ENCODE measurements around the gene HIKESHI. TPM values are rescaled to one million over a fixed set of nuclear protein-coding genes. Genes with fewer than 3 reads are reported as not detected.

The HIKESHI gene
- polyA plus RNA-seq, 3 donors = 21.5 to 71.2 (median 65.4) TPM

GRCh38 chr11:86372586-86372985 is 70.5 kb downstream of the HIKESHI start:
- no peaks in the 10 kb centered on the region for H3K79me2 ChIP-seq (ENCODE audit: insufficient read depth, low read length)
- Mint-ChIP-seq H3K9me3 (peaks cover 13 to 29% (median 23%) of the 10 kb centered on the region in 7 donors), H3K4me3 (no peak overlapping the region), H3K27me3 (ENCODE audit: low read depth in 3 of 3) (peaks cover 0 to 6% (median 3%) of the 10 kb centered on the region in 3 donors), H3K27ac (no peak overlapping the region), H3K4me1 (peaks cover 17% of the 10 kb centered on the region), H3K36me3 (no peaks in the 10 kb centered on the region)
- no peak for DNase-seq
- no peak for TF ChIP-seq CTCF (IDR thresholded peaks at IDR 0.05)
- no peaks in the 10 kb centered on the region for H4K20me1 ChIP-seq (ENCODE audit: insufficient read depth, low read length)
- no peak overlapping the region for H3K4me2 ChIP-seq (replicated peaks; ENCODE audit: extremely low read depth, low read length, poor library complexity, severe bottlenecking)
- H3K9me3 ChIP-seq (replicated peaks in 1 of 2; ENCODE audit: control insufficient read depth in 1 of 2, insufficient read depth in 1 of 2, low read length in 2 of 2) = peaks cover 15 to 16% of the 10 kb centered on the region in 2 donors
- H3K9ac ChIP-seq (ENCODE audit: insufficient read depth, low read length, poor library complexity, severe bottlenecking) = no peak overlapping the region
- no peak overlapping the region for H2AFZ ChIP-seq (ENCODE audit: insufficient read depth, low read depth, low read length, poor library complexity, severe bottlenecking)
- peaks cover 0 to 7% of the 10 kb centered on the region in 2 donors for H3K4me1 ChIP-seq (ENCODE audit: control insufficient read depth in 1 of 2, insufficient read depth in 2 of 2, low read length in 2 of 2)
- no peaks in the 10 kb centered on the region for H3K36me3 ChIP-seq (replicated peaks in 1 of 2; ENCODE audit: control insufficient read depth in 1 of 2, insufficient read depth in 2 of 2, low read length in 2 of 2)
- H3K27ac ChIP-seq (ENCODE audit: low read depth in 1 of 2, low read length in 2 of 2) = no peak overlapping the region
- H3K4me3 ChIP-seq (replicated peaks in 1 of 3; ENCODE audit: low read depth in 2 of 3, low read length in 3 of 3) = no peak overlapping the region
- no peaks in the 10 kb centered on the region for H3K27me3 ChIP-seq (ENCODE audit: control insufficient read depth in 2 of 2, insufficient read depth in 2 of 2, low read length in 2 of 2)
- intact Hi-C loops (cut with micrococcal nuclease) = no loop called here

GRCh38 chr11:86374069-86374468 is 72.0 kb downstream of the HIKESHI start:
- H3K4me1 Mint-ChIP-seq = peaks cover 17% of the 10 kb centered on the region
- H3K36me3 Mint-ChIP-seq = no peaks in the 10 kb centered on the region
- DNase-seq = no peak
- Histone ChIP-seq H3K27me3 (ENCODE audit: control insufficient read depth in 2 of 2, insufficient read depth in 2 of 2, low read length in 2 of 2) (no peaks in the 10 kb centered on the region), H3K4me1 (ENCODE audit: control insufficient read depth in 1 of 2, insufficient read depth in 2 of 2, low read length in 2 of 2) (peaks cover 0 to 7% of the 10 kb centered on the region in 2 donors), H2AFZ (ENCODE audit: insufficient read depth, low read depth, low read length, poor library complexity, severe bottlenecking) (no peak overlapping the region), H4K20me1 (ENCODE audit: insufficient read depth, low read length) (no peaks in the 10 kb centered on the region), H3K36me3 (replicated peaks in 1 of 2; ENCODE audit: control insufficient read depth in 1 of 2, insufficient read depth in 2 of 2, low read length in 2 of 2) (no peaks in the 10 kb centered on the region), H3K9me3 (replicated peaks in 1 of 2; ENCODE audit: control insufficient read depth in 1 of 2, insufficient read depth in 1 of 2, low read length in 2 of 2) (peaks cover 15 to 16% of the 10 kb centered on the region in 2 donors), H3K9ac (ENCODE audit: insufficient read depth, low read length, poor library complexity, severe bottlenecking) (no peak overlapping the region), H3K27ac (ENCODE audit: low read depth in 1 of 2, low read length in 2 of 2) (no peak overlapping the region), H3K4me3 (replicated peaks in 1 of 3; ENCODE audit: low read depth in 2 of 3, low read length in 3 of 3) (no peak overlapping the region), H3K79me2 (ENCODE audit: insufficient read depth, low read length) (no peaks in the 10 kb centered on the region), H3K4me2 (replicated peaks; ENCODE audit: extremely low read depth, low read length, poor library complexity, severe bottlenecking) (peak overlapping the region; percentile 6)
- peaks cover 13 to 29% (median 23%) of the 10 kb centered on the region in 7 donors for H3K9me3 Mint-ChIP-seq
- intact Hi-C loops (cut with micrococcal nuclease) = no loop called here
- H3K4me3 Mint-ChIP-seq = peak overlapping the region; percentile 44 to 55
- peak overlapping the region in 1 of 7 donors; percentile 27 for H3K27ac Mint-ChIP-seq
- H3K27me3 Mint-ChIP-seq (ENCODE audit: low read depth in 3 of 3) = peaks cover 0 to 6% (median 6%) of the 10 kb centered on the region in 3 donors
- TF ChIP-seq CTCF (IDR thresholded peaks at IDR 0.05) = no peak
- WGBS (ENCODE audit: insufficient coverage) = no CpG with 5 or more reads among the region's 1 CpG

All from CD14-positive monocyte (primary cell).